Prostate gland (tissue), 2 donors: ENCODE results near the gene GPBP1. TPM values are rescaled to one million over a fixed set of nuclear protein-coding genes. Genes with fewer than 3 reads are reported as not detected.
"Not testable (repeated sequence)": the region's sequence is repeated elsewhere in the genome, so short reads cannot be mapped to it uniquely, and the experiment has no call there.

Experiments used
- DNase-seq: peaks from one replicate; pipeline ENCODE4 v3.0.0-alpha.2; 2019; ENCODE audit warnings: low spot score
- H3K27ac ChIP-seq, 2 donors: fragments of 200-600 bp; sonication (generic); 2 replicates each; pipeline ENCODE4 v1.5.1; 2017 to 2019
- H3K27me3 ChIP-seq: fragments of 200-600 bp; sonication (generic); replicated peaks from 2 replicates; pipeline ENCODE4 v1.5.1; 2019; ENCODE audit not compliant: insufficient read depth
- H3K36me3 ChIP-seq, 2 donors: fragments of 200-600 bp; sonication (generic); 1 replicate in 1 of 2; 2 replicates in 1 of 2; pipeline versions ENCODE4 v1.5.1 to v1.8.1; 2017 to 2019
- H3K4me1 ChIP-seq: fragments of 200-600 bp; sonication (generic); replicated peaks from 2 replicates; pipeline ENCODE4 v1.5.1; 2019
- H3K4me3 ChIP-seq, 2 donors: fragments of 200-600 bp; sonication (generic); 2 replicates each; pipeline ENCODE4 v1.5.1; 2017 to 2019
- H3K9me3 ChIP-seq: fragments of 200-600 bp; sonication (generic); 2 replicates; pipeline ENCODE4 v1.5.1; 2017
- CTCF ChIP-seq, 4 experiments: fragments of 200-600 bp in 2 of 4; fragments of 450-650 bp in 2 of 4; sonication (generic) in 2 of 4; IDR thresholded peaks; 1 replicate in 3 of 4; 2 replicates in 1 of 4; pipeline ENCODE4 v1.5.1; 2016 to 2019; ENCODE audit warnings: antibody characterized with exemption in 4 of 4, mild to moderate bottlenecking in 2 of 4, moderate library complexity in 2 of 4
- POLR2A ChIP-seq: fragments of 450-650 bp; IDR thresholded peaks from one replicate; pipeline ENCODE4 v1.6.1; 2016; ENCODE audit warnings: antibody characterized with exemption, mild to moderate bottlenecking
- POLR2AphosphoS5 ChIP-seq: sonication (generic); formaldehyde crosslinking; IDR thresholded peaks from one replicate; pipeline ENCODE4 v1.6.1; 2017; ENCODE audit warnings: antibody characterized with exemption
- WGBS: methylation state at CpG from one replicate; pipeline ENCODE4 v1.1.5; 2018; 5-methylcytosine and 5-hydroxymethylcytosine counted together
- intact Hi-C: fragments of 100-400 bp; cut with DNase I; formaldehyde crosslinking; loops from one replicate; pipeline ENCODE4 v1.14.2; 2022
- total RNA-seq, 2 donors: library from RNA; depleted of rRNA; stranded (reverse); fragments of >200 nt; gene quantifications; one replicate each; pipeline ENCODE4 v1.1.0, GENCODE V29; 2016

Gene GPBP1
- total RNA-seq, 2 donors from 2014 or later, result 63.4 to 84.6 TPM

- no peak for DNase-seq
- no peak for TF ChIP-seq CTCF (IDR thresholded peaks at IDR 0.05)
- no peak for TF ChIP-seq POLR2AphosphoS5
- TF ChIP-seq POLR2A, result no peak
- Histone ChIP-seq H3K4me3 (no peak overlapping the region), H3K27me3 (no peaks in the 10 kb centered on the region), H3K9me3 (no peaks in the 10 kb centered on the region), H3K27ac (no peak overlapping the region), H3K4me1 (no peaks in the 10 kb centered on the region), H3K36me3 (no peaks in the 10 kb centered on the region)
- intact Hi-C loops, result no loop called here
- 58% methylated on average over 2 of the region's 2 CpGs for WGBS
Measured at GRCh38 chr5:57280853-57281252, 107.0 kb downstream of the GPBP1 start.

GRCh38 chr5:57285084-57285483, 111.2 kb downstream of the GPBP1 start:
- H3K4me3 ChIP-seq, H3K9me3 ChIP-seq, H3K36me3 ChIP-seq, DNase-seq, H3K27me3 ChIP-seq, H3K4me1 ChIP-seq, H3K27ac ChIP-seq, intact Hi-C loops: not testable (repeated sequence)
- WGBS, result 97% methylated on average over 5 of the region's 5 CpGs

- intact Hi-C loops, result no loop called here
- Histone ChIP-seq H3K4me1 (no peaks in the 10 kb centered on the region), H3K27me3 (no peaks in the 10 kb centered on the region), H3K27ac (no peak overlapping the region), H3K9me3 (no peaks in the 10 kb centered on the region), H3K36me3 (no peaks in the 10 kb centered on the region), H3K4me3 (no peak overlapping the region)
- 89% methylated on average over 4 of the region's 4 CpGs for WGBS
- DNase-seq, result no peak
- TF ChIP-seq CTCF (IDR thresholded peaks at IDR 0.05) (no peak), POLR2AphosphoS5 (no peak)
Measured at GRCh38 chr5:57291894-57292293, 118.0 kb downstream of the GPBP1 start.

- H3K27me3 ChIP-seq, result no peaks in the 10 kb centered on the region
- no peak for DNase-seq
- H3K4me3 ChIP-seq, result no peak overlapping the region
- H3K9me3 ChIP-seq, result no peaks in the 10 kb centered on the region
- no peaks in the 10 kb centered on the region for H3K36me3 ChIP-seq
- intact Hi-C loops, result no loop called here
- TF ChIP-seq POLR2AphosphoS5 (no peak), CTCF (IDR thresholded peaks at IDR 0.05) (no peak), POLR2A (no peak)
- no peak overlapping the region for H3K27ac ChIP-seq
- 90% methylated on average over 6 of the region's 6 CpGs for WGBS
- no peaks in the 10 kb centered on the region for H3K4me1 ChIP-seq
Measured at GRCh38 chr5:57292336-57292735, 118.5 kb downstream of the GPBP1 start.

- no peak overlapping the region for H3K4me3 ChIP-seq
- H3K27me3 ChIP-seq, result no peaks in the 10 kb centered on the region
- intact Hi-C loops, result loop anchor here (2.0 to 5.0 kb wide), 2 partner anchors 479 to 1162 kb away; partner anchors contain the start of gene PLK2
- no peaks in the 10 kb centered on the region for H3K4me1 ChIP-seq
- H3K9me3 ChIP-seq, result no peaks in the 10 kb centered on the region
- 18% methylated on average over 6 of the region's 6 CpGs for WGBS
- peak; percentile 82 for DNase-seq
- H3K27ac ChIP-seq, result no peak overlapping the region
- peak; percentile 68 to 84 (median 76) for TF ChIP-seq CTCF (IDR thresholded peaks at IDR 0.05)
- no peak for TF ChIP-seq POLR2A
- TF ChIP-seq POLR2AphosphoS5, result peak; percentile 26
- H3K36me3 ChIP-seq, result no peaks in the 10 kb centered on the region
Measured at GRCh38 chr5:57298295-57298984, 124.6 kb downstream of the GPBP1 start.
